H54 (cell line): ENCODE data around the gene CD248.
"Not testable (repeated sequence)": the region's sequence is repeated elsewhere in the genome, so short reads cannot be mapped to it uniquely, and the experiment has no call there.

Experiments used
- DNase-seq: peaks from one replicate; pipeline ENCODE4 v3.0.0; 2011; ENCODE audit warnings: low spot score, mixed read lengths; ENCODE audit not compliant: insufficient read length
- FAIRE-seq: peaks from 3 replicates; lab custom pipeline; 2011; peaks lifted over from hg19 to GRCh38; lab: Jason Lieb, UNC
- POLR2A ChIP-seq: IDR thresholded peaks from 2 replicates; pipeline ENCODE4 v1.6.1; 2011; ENCODE audit warnings: low read depth, mild to moderate bottlenecking, low read length

CD248 gene

GRCh38 chr11:66278363-66279091 is 38.3 kb downstream of the CD248 start:
- no peak for FAIRE-seq
- TF ChIP-seq POLR2A, result no peak
- DNase-seq, result no peak

- TF ChIP-seq POLR2A, result peak; percentile 7; the same call in 1 of the 2 replicates
- FAIRE-seq, result no peak
- no peak for DNase-seq
Observed at GRCh38 chr11:66277471-66278362, 39.1 kb downstream of the CD248 start, which contains the start of gene CNIH2. Gene CNIH2 (plus strand): TSS chr11:66278175. CDS start chr11:66278457, 282 bp downstream.

GRCh38 chr11:66277064-66277463 is 39.8 kb downstream of the CD248 start:
- FAIRE-seq, DNase-seq: not testable (repeated sequence)

- not testable (repeated sequence) for FAIRE-seq, DNase-seq
Observed at GRCh38 chr11:66276619-66277018, 40.2 kb downstream of the CD248 start.

- FAIRE-seq, result no peak
- DNase-seq, result no peak
- no peak for TF ChIP-seq POLR2A
Observed at GRCh38 chr11:66275984-66276612, 40.7 kb downstream of the CD248 start.

- FAIRE-seq (no peak), DNase-seq (no peak)
- no peak for TF ChIP-seq POLR2A
Observed at GRCh38 chr11:66275396-66275795, 41.4 kb downstream of the CD248 start.

GRCh38 chr11:66274219-66274618 is 42.6 kb downstream of the CD248 start:
- TF ChIP-seq POLR2A, result no peak
- no peak for FAIRE-seq
- no peak for DNase-seq

GRCh38 chr11:66272596-66272995 is 44.2 kb downstream of the CD248 start:
- no peak for TF ChIP-seq POLR2A
- DNase-seq (no peak), FAIRE-seq (no peak)

GRCh38 chr11:66271816-66272215 is 45.0 kb downstream of the CD248 start:
- TF ChIP-seq POLR2A, result no peak
- no peak for FAIRE-seq
- no peak for DNase-seq

GRCh38 chr11:66268952-66269905 is 47.6 kb downstream of the CD248 start:
- no peak for FAIRE-seq
- no peak for TF ChIP-seq POLR2A
- DNase-seq, result no peak

- no peak for FAIRE-seq
- 0 out of 2 replicates have a peak, but pooled peaks have one; percentile 43 for TF ChIP-seq POLR2A
Observed at GRCh38 chr11:66268244-66268951, 48.4 kb downstream of the CD248 start, which contains the start of gene RAB1B. Gene RAB1B (plus strand): TSS chr11:66268639. CDS start chr11:66268680, 41 bp downstream.

More at GRCh38 chr11:66268244-66268951, 48.4 kb downstream of the CD248 start, which contains the start of gene RAB1B:
- peak; percentile 95 for DNase-seq
